ENCODE data around the gene NPAS4. TPM values are rescaled to one million over a fixed set of nuclear protein-coding genes. Genes with fewer than 3 reads are reported as not detected.
A peak's percentile ranks its signal among the peaks of the same experiment; 100 is the strongest.
"Not testable (repeated sequence)": the region's sequence is repeated elsewhere in the genome, so short reads cannot be mapped to it uniquely, and the experiment has no call there.

NPAS4 gene
- not detected for total RNA-seq

GRCh38 chr11:66420671-66421476 lies at the start of gene NPAS4:
Gene NPAS4, plus strand, starts transcription at chr11:66421035. Its CDS starts 145 bp downstream, at chr11:66421180.
- H3K36me3 ChIP-seq = no peaks in the 10 kb centered on the region
- 5% methylated on average over 18 of the region's 71 CpGs for WGBS
- TF ChIP-seq EP300 (IDR thresholded peaks at IDR 0.05) = no peak
- peaks cover 14% of the 10 kb centered on the region for H3K4me1 ChIP-seq
- no peaks in the 10 kb centered on the region for H3K9me3 ChIP-seq
- no peak for DNase-seq (ENCODE audit: low spot score in 2 of 2)
- no peak within 1 kb of the TSS for H3K27ac ChIP-seq
- no peak within 1 kb of the TSS for H3K4me3 ChIP-seq
- H3K27me3 ChIP-seq = peaks cover 27% of the 10 kb centered on the region

DNA sequence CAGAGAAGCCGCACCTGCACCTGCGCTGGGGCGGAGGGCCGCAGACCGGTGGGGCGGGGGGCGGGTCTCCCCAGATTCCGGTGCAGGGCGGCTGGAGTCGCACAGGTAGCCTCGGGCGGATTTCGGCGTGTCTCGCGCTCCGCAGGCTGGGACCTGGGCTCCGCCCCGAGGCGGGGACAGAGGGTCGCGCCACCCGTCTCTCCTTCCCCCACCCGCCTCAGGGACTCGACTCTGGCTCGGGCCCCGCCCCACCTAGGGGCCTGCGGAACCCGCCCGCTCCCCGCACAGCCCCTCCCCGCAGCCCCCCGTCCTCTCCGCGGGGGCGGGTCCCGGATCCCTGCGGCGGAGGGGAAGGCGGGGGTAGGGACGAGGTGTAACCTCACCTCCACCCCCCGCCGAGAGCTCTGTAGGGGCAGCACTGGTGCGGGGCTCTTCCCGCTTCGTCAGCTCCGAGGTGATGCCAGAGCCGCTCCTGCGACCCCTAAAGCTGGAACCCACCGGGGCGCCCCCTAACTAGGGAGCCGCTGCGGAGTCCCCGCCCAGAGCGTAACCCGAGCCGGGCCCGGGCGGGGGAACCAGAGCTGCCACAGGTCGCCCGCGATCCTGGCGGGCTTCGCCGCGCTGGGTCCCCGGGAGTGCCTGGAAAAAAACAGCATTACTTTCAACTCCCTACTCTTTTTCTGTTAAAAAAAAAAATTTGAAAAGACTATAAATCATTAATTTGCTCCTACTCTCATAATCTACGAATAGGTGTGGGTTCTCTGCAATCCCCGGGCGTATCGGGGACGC lies 49.0 kb upstream of the NPAS4 start, which contains the start of gene SLC29A2:
SLC29A2 (minus strand) TSS at position 134 of the 789 bp plus-strand sequence. CDS start 169 bp downstream, outside the sequence.
- no peaks in the 10 kb centered on the region for H3K36me3 ChIP-seq
- peak within 1 kb of the TSS; percentile 78 for H3K27ac ChIP-seq
- peak within 1 kb of the TSS; percentile 75 for H3K4me3 ChIP-seq
- no peak for TF ChIP-seq POLR2A (IDR thresholded peaks at IDR 0.05)
- TF ChIP-seq, protein P1, sequence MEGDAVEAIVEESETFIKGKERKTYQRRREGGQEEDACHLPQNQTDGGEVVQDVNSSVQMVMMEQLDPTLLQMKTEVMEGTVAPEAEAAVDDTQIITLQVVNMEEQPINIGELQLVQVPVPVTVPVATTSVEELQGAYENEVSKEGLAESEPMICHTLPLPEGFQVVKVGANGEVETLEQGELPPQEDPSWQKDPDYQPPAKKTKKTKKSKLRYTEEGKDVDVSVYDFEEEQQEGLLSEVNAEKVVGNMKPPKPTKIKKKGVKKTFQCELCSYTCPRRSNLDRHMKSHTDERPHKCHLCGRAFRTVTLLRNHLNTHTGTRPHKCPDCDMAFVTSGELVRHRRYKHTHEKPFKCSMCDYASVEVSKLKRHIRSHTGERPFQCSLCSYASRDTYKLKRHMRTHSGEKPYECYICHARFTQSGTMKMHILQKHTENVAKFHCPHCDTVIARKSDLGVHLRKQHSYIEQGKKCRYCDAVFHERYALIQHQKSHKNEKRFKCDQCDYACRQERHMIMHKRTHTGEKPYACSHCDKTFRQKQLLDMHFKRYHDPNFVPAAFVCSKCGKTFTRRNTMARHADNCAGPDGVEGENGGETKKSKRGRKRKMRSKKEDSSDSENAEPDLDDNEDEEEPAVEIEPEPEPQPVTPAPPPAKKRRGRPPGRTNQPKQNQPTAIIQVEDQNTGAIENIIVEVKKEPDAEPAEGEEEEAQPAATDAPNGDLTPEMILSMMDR (IDR thresholded peaks at IDR 0.05) = no peak
- TF ChIP-seq EP300 (IDR thresholded peaks at IDR 0.05) = no peak
- TF ChIP-seq POLR2AphosphoS5 (IDR thresholded peaks at IDR 0.05) = no peak
- WGBS = 0% methylated on average over 22 of the region's 72 CpGs
- H3K4me1 ChIP-seq = peaks cover 31% of the 10 kb centered on the region
- no peaks in the 10 kb centered on the region for H3K9me3 ChIP-seq
- DNase-seq (ENCODE audit: low spot score in 2 of 2) = peak in 1 of 2 donors; percentile 75
- H3K27me3 ChIP-seq = peaks cover 11% of the 10 kb centered on the region

GRCh38 chr11:66373265-66373664 lies 47.6 kb upstream of the NPAS4 start:
- H3K4me1 ChIP-seq = peaks cover 31% of the 10 kb centered on the region
- TF ChIP-seq POLR2A (IDR thresholded peaks at IDR 0.05) = no peak
- TF ChIP-seq, protein P1 (IDR thresholded peaks at IDR 0.05) = no peak
- TF ChIP-seq EP300 (IDR thresholded peaks at IDR 0.05) = no peak
- no peak for TF ChIP-seq POLR2AphosphoS5 (IDR thresholded peaks at IDR 0.05)
- H3K9me3 ChIP-seq = no peaks in the 10 kb centered on the region
- 56% methylated on average over 5 of the region's 5 CpGs for WGBS
- no peaks in the 10 kb centered on the region for H3K36me3 ChIP-seq
- no peak overlapping the region for H3K27ac ChIP-seq
- H3K27me3 ChIP-seq = peaks cover 14% of the 10 kb centered on the region
- DNase-seq (ENCODE audit: low spot score in 2 of 2) = no peak
- H3K4me3 ChIP-seq = no peak overlapping the region

DNA sequence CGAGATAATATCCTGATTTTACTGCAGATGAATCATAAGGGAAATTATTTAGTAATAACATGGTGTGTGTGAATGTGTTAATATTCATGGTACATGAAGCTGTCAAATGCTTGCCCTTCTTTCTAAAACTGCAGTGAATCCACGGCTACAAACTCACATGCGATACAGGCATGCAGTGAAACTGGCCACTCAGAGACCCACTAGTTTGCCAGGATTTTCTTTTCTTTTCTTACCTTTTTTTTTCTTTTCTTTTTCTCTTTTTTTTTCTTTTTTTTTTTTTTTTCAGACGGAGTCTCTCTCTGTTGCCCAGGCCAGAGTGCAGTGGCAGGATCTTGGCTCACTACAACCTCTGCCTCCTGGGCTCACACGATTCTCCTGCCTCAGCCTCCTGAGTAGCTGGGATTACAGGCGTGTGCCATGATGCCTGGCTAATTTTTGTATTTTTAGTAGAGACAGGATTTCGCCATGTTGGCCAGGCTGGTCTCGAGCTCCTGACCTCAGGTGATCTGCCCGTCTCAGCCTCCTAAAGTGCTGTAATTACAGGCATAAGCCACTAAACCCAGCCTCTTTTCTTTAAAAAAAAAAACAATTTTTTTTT lies 47.0 kb upstream of the NPAS4 start:
- not testable (repeated sequence) for DNase-seq (ENCODE audit: low spot score in 2 of 2); H3K36me3 ChIP-seq; H3K4me3 ChIP-seq; H3K27ac ChIP-seq; H3K9me3 ChIP-seq
- Histone ChIP-seq H3K27me3 (peaks cover 14% of the 10 kb centered on the region), H3K4me1 (peaks cover 31% of the 10 kb centered on the region)
- WGBS = 73% methylated on average over 9 of the region's 9 CpGs

- not testable (repeated sequence) for DNase-seq (ENCODE audit: low spot score in 2 of 2); H3K9me3 ChIP-seq; H3K4me3 ChIP-seq; H3K36me3 ChIP-seq; H3K27ac ChIP-seq; H3K27me3 ChIP-seq; H3K4me1 ChIP-seq
- WGBS = 21% methylated on average over 7 of the region's 7 CpGs
Measured at GRCh38 chr11:66380264-66380663, 40.6 kb upstream of the NPAS4 start.

GRCh38 chr11:66384316-66384715 lies 36.5 kb upstream of the NPAS4 start:
- H3K9me3 ChIP-seq; H3K36me3 ChIP-seq; H3K27me3 ChIP-seq; H3K4me3 ChIP-seq; H3K27ac ChIP-seq; DNase-seq (ENCODE audit: low spot score in 2 of 2): not testable (repeated sequence)
- WGBS = 78% methylated on average over 13 of the region's 13 CpGs
- H3K4me1 ChIP-seq = peaks cover 17% of the 10 kb centered on the region
